Activated CD8-positive, alpha-beta T cell treated with anti-CD3 and anti-CD28 coated beads for 36 hours (primary cell): ENCODE data around the gene POLN. TPM values are rescaled to one million over a fixed set of nuclear protein-coding genes. Genes with fewer than 3 reads are reported as not detected.

Experiments
- ATAC-seq: fragments of 200-7000 bp; cut with Tn5 transposase; one replicate; pipeline ENCODE4 v1.10.0; 2021; ENCODE audit warnings: mild to moderate bottlenecking, moderate library complexity
- CTCF ChIA-PET: fragments of 350-600 bp; sonication (Branson Sonifier 250); formaldehyde crosslinking; loops from one replicate; lab custom pipeline; 2021; ENCODE audit warnings: antibody characterized with exemption; lab: Charles Lee
- POLR2A ChIA-PET: fragments of 350-600 bp; sonication (Branson Sonifier 250); formaldehyde crosslinking; loops from one replicate; lab custom pipeline; 2021; ENCODE audit warnings: antibody characterized with exemption; lab: Charles Lee
- DNase-seq: peaks from one replicate; pipeline ENCODE4 v3.0.0-alpha.2; 2020
- H3K27ac Mint-ChIP-seq: one replicate; pipeline ENCODE4 v1.8.0; 2021; ENCODE audit warnings: mild to moderate bottlenecking, mixed read lengths
- H3K27me3 Mint-ChIP-seq: one replicate; pipeline ENCODE4 v1.8.0; 2021; ENCODE audit warnings: mixed read lengths
- H3K36me3 Mint-ChIP-seq: one replicate; pipeline ENCODE4 v1.8.0; 2021; ENCODE audit warnings: low read depth, mixed read lengths
- H3K4me1 Mint-ChIP-seq: one replicate; pipeline ENCODE4 v1.8.0; 2021; ENCODE audit warnings: low read depth, mixed read lengths
- H3K4me3 Mint-ChIP-seq: one replicate; pipeline ENCODE4 v1.8.0; 2021; ENCODE audit warnings: mild to moderate bottlenecking, moderate library complexity, mixed read lengths
- H3K9me3 Mint-ChIP-seq: one replicate; pipeline ENCODE4 v1.8.0; 2021; ENCODE audit warnings: mixed read lengths
- intact Hi-C: fragments of 100-400 bp; cut with micrococcal nuclease; formaldehyde crosslinking; loops from one replicate; pipeline ENCODE4 v1.10.0; 2022
- total RNA-seq, 2 experiments: library from RNA; stranded (reverse); gene quantifications; one replicate each; pipeline ENCODE4 v1.2.3, GENCODE V29; 2021
- TF ChIP-seq, protein P1 (sequence below): fragments of 200-600 bp; IDR thresholded peaks from one replicate; pipeline ENCODE4 v1.8.0; 2022; ENCODE audit warnings: antibody characterized with exemption, mild to moderate bottlenecking

POLN gene
- total RNA-seq, 2 experiments from 2014 or later, result 2.1 to 2.9 TPM

GRCh38 chr4:2069161-2069971 lies 172.6 kb downstream of the POLN start:
- DNase-seq (no peak), ATAC-seq (no peak)
- Mint-ChIP-seq H3K9me3 (no peaks in the 10 kb centered on the region), H3K4me3 (no peak overlapping the region), H3K4me1 (no peaks in the 10 kb centered on the region), H3K36me3 (no peaks in the 10 kb centered on the region), H3K27ac (no peak overlapping the region), H3K27me3 (no peaks in the 10 kb centered on the region)
- TF ChIP-seq, protein P1, sequence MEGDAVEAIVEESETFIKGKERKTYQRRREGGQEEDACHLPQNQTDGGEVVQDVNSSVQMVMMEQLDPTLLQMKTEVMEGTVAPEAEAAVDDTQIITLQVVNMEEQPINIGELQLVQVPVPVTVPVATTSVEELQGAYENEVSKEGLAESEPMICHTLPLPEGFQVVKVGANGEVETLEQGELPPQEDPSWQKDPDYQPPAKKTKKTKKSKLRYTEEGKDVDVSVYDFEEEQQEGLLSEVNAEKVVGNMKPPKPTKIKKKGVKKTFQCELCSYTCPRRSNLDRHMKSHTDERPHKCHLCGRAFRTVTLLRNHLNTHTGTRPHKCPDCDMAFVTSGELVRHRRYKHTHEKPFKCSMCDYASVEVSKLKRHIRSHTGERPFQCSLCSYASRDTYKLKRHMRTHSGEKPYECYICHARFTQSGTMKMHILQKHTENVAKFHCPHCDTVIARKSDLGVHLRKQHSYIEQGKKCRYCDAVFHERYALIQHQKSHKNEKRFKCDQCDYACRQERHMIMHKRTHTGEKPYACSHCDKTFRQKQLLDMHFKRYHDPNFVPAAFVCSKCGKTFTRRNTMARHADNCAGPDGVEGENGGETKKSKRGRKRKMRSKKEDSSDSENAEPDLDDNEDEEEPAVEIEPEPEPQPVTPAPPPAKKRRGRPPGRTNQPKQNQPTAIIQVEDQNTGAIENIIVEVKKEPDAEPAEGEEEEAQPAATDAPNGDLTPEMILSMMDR, result no peak
- intact Hi-C loops, result no loop called here
- ChIA-PET CTCF (no interaction called here), POLR2A (no interaction called here)

- ChIA-PET POLR2A (no interaction called here), CTCF (no interaction called here)
- H3K27ac Mint-ChIP-seq, result no peak overlapping the region
- DNase-seq (no peak), ATAC-seq (no peak)
- H3K27me3 Mint-ChIP-seq, result no peaks in the 10 kb centered on the region
- H3K4me1 Mint-ChIP-seq, result no peaks in the 10 kb centered on the region
- H3K36me3 Mint-ChIP-seq, result no peaks in the 10 kb centered on the region
- H3K9me3 Mint-ChIP-seq, result no peaks in the 10 kb centered on the region
- TF ChIP-seq, protein P1, result no peak
- H3K4me3 Mint-ChIP-seq, result no peak overlapping the region
- intact Hi-C loops, result no loop called here
These were observed 173.4 kb downstream of the POLN start for GRCh38 chr4:2068566-2068965.

DNA sequence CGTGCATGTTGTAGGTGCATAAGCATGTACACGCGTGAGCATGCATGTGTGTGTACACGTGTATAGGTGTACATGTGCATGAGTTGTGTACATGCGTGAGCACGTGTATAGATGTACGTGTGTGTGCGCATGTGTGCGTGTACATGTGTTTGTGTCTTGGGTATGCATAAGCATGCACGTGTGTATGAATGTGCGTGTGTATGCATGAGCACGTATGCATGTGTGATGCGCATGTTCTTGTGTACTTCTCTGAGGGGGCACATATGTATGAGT lies 173.8 kb downstream of the POLN start:
- Mint-ChIP-seq H3K9me3 (no peaks in the 10 kb centered on the region), H3K27ac (no peak overlapping the region), H3K27me3 (no peaks in the 10 kb centered on the region), H3K36me3 (no peaks in the 10 kb centered on the region), H3K4me3 (no peak overlapping the region), H3K4me1 (no peaks in the 10 kb centered on the region)
- TF ChIP-seq, protein P1, result no peak
- DNase-seq (no peak), ATAC-seq (no peak)
- intact Hi-C loops, result no loop called here
- POLR2A ChIA-PET, result no interaction called here
- CTCF ChIA-PET, result no interaction called here

GRCh38 chr4:2067446-2068197 lies 174.3 kb downstream of the POLN start:
- TF ChIP-seq, protein P1, result no peak
- no peaks in the 10 kb centered on the region for H3K4me1 Mint-ChIP-seq
- no peaks in the 10 kb centered on the region for H3K36me3 Mint-ChIP-seq
- DNase-seq (no peak), ATAC-seq (no peak)
- CTCF ChIA-PET, result no interaction called here
- intact Hi-C loops, result no loop called here
- no peak overlapping the region for H3K4me3 Mint-ChIP-seq
- no peak overlapping the region for H3K27ac Mint-ChIP-seq
- POLR2A ChIA-PET, result no interaction called here
- H3K27me3 Mint-ChIP-seq, result no peaks in the 10 kb centered on the region
- no peaks in the 10 kb centered on the region for H3K9me3 Mint-ChIP-seq
